ENCODE data around the gene ARPP19. TPM values are rescaled to one million over a fixed set of nuclear protein-coding genes. Genes with fewer than 3 reads are reported as not detected.
"Not testable (repeated sequence)": the region's sequence is repeated elsewhere in the genome, so short reads cannot be mapped to it uniquely, and the experiment has no call there.

The ARPP19 gene
- total RNA-seq, 3 donors from 2014 or later (not counting 1 experiment from before 2014, with no cell fraction given): 110 to 147 (median 121) TPM

DNA sequence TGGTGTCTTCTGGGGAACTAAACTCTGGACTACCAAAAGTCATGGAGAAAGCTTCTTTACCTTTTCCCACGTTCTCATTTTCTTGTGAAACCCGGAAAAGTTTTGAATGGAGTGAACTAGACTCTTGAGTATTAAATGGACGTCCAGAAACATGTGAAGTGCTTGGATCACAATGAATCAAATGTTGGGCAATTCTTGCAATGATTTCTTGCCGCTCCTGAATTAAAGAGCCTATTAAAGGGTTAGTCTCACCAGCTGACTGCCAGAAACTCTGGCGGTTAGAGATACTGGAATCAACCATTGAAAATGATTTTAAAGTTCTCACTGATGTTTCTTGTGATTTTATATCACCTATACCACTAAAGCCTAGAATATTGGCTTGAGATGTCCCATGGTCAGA lies 40.8 kb upstream of the ARPP19 start:
- DNase-seq: no peak
- TF ChIP-seq, protein P1, sequence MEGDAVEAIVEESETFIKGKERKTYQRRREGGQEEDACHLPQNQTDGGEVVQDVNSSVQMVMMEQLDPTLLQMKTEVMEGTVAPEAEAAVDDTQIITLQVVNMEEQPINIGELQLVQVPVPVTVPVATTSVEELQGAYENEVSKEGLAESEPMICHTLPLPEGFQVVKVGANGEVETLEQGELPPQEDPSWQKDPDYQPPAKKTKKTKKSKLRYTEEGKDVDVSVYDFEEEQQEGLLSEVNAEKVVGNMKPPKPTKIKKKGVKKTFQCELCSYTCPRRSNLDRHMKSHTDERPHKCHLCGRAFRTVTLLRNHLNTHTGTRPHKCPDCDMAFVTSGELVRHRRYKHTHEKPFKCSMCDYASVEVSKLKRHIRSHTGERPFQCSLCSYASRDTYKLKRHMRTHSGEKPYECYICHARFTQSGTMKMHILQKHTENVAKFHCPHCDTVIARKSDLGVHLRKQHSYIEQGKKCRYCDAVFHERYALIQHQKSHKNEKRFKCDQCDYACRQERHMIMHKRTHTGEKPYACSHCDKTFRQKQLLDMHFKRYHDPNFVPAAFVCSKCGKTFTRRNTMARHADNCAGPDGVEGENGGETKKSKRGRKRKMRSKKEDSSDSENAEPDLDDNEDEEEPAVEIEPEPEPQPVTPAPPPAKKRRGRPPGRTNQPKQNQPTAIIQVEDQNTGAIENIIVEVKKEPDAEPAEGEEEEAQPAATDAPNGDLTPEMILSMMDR (IDR thresholded peaks at IDR 0.05): no peak
- intact Hi-C loops (cut with micrococcal nuclease): loop anchor here (10.0 kb wide), 1 partner anchor 125 kb away; no protein-coding TSS in a partner anchor
- H3K4me3 Mint-ChIP-seq: no peak overlapping the region
- Histone ChIP-seq H3K36me3 (ENCODE audit: control insufficient read depth, insufficient read depth, low read length) (peaks cover 68% of the 10 kb centered on the region), H3K4me1 (ENCODE audit: control insufficient read depth, insufficient read depth, low read length) (no peaks in the 10 kb centered on the region), H3K27ac (ENCODE audit: low read length) (no peak overlapping the region), H3K27me3 (ENCODE audit: control insufficient read depth, insufficient read depth, low read length) (no peaks in the 10 kb centered on the region), H3K9me3 (ENCODE audit: control insufficient read depth, insufficient read depth, low read length) (no peaks in the 10 kb centered on the region), H3K4me3 (ENCODE audit: low read length) (no peak overlapping the region)
- H3K9me3 Mint-ChIP-seq: no peaks in the 10 kb centered on the region
- ATAC-seq: no peak
- no peak overlapping the region for H3K27ac Mint-ChIP-seq
- WGBS (ENCODE audit: insufficient coverage): 97% methylated on average over 5 of the region's 5 CpGs
- peaks cover 11% of the 10 kb centered on the region for H3K36me3 Mint-ChIP-seq
- H3K27me3 Mint-ChIP-seq (ENCODE audit: low read depth in 2 of 2): no peaks in the 10 kb centered on the region
- no peaks in the 10 kb centered on the region for H3K4me1 Mint-ChIP-seq

DNA sequence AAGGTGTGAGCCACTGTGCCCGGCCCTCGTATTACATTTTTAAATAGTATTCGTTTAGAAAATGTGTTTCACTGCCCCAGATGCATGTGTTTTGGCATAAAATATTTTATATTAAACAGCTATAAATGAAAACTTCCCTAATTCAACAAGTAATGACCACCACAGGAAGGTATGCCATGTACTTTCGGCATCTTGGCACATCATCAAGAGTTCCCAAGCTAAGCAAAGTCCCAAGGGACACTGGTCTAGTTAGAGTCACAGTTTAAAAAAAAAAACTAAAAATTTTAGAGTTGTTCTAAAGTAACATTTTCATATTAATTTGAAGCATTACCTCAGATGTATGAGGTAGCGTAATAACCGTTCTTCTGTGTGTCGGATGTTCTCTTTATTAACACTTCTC lies 15.6 kb upstream of the ARPP19 start:
- Mint-ChIP-seq H3K9me3 (no peaks in the 10 kb centered on the region), H3K36me3 (no peaks in the 10 kb centered on the region), H3K4me1 (no peaks in the 10 kb centered on the region), H3K27ac (no peak overlapping the region), H3K4me3 (no peak overlapping the region), H3K27me3 (ENCODE audit: low read depth in 2 of 2) (no peaks in the 10 kb centered on the region)
- no peak for ATAC-seq
- TF ChIP-seq, protein P1 (IDR thresholded peaks at IDR 0.05): no peak
- intact Hi-C loops (cut with micrococcal nuclease): no loop called here
- no peaks in the 10 kb centered on the region for H3K9me3 ChIP-seq (ENCODE audit: control insufficient read depth, insufficient read depth, low read length)
- H3K27ac ChIP-seq (ENCODE audit: low read length): no peak overlapping the region
- DNase-seq: no peak
- WGBS (ENCODE audit: insufficient coverage): 97% methylated on average over 4 of the region's 7 CpGs
- H3K36me3 ChIP-seq (ENCODE audit: control insufficient read depth, insufficient read depth, low read length): peaks cover 44% of the 10 kb centered on the region
- no peaks in the 10 kb centered on the region for H3K27me3 ChIP-seq (ENCODE audit: control insufficient read depth, insufficient read depth, low read length)
- H3K4me1 ChIP-seq (ENCODE audit: control insufficient read depth, insufficient read depth, low read length): no peaks in the 10 kb centered on the region
- no peak overlapping the region for H3K4me3 ChIP-seq (ENCODE audit: low read length)

DNA sequence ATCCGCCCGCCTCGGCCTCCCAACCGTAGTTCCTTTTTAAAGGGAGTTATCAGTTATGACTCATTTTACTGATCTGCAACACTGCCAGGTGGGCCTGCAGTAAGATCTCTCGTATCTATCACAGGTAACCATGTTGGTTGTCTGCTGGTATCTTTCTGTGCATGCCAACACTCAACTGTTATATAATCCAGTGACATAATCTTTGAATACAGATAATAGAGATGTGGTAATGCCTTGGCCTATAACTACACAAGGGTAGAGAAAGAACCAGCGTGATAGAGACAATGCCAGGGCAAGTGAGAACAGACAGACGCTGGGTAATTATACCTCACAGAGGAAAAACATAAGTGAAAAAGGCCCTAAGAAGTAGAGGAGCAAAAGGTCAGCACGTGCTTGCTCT lies 11.0 kb upstream of the ARPP19 start:
- Histone ChIP-seq H3K4me1 (ENCODE audit: control insufficient read depth, insufficient read depth, low read length) (no peaks in the 10 kb centered on the region), H3K4me3 (ENCODE audit: low read length) (no peak overlapping the region), H3K9me3 (ENCODE audit: control insufficient read depth, insufficient read depth, low read length) (no peaks in the 10 kb centered on the region), H3K27ac (ENCODE audit: low read length) (no peak overlapping the region), H3K27me3 (ENCODE audit: control insufficient read depth, insufficient read depth, low read length) (no peaks in the 10 kb centered on the region), H3K36me3 (ENCODE audit: control insufficient read depth, insufficient read depth, low read length) (peaks cover 28% of the 10 kb centered on the region)
- TF ChIP-seq, protein P1 (IDR thresholded peaks at IDR 0.05): no peak
- no peaks in the 10 kb centered on the region for H3K27me3 Mint-ChIP-seq (ENCODE audit: low read depth in 2 of 2)
- no peaks in the 10 kb centered on the region for H3K4me1 Mint-ChIP-seq
- 92% methylated on average over 8 of the region's 8 CpGs for WGBS (ENCODE audit: insufficient coverage)
- intact Hi-C loops (cut with micrococcal nuclease): no loop called here
- DNase-seq (no peak), ATAC-seq (no peak)
- no peak overlapping the region for H3K4me3 Mint-ChIP-seq
- no peaks in the 10 kb centered on the region for H3K36me3 Mint-ChIP-seq
- H3K27ac Mint-ChIP-seq: no peak overlapping the region
- H3K9me3 Mint-ChIP-seq: no peaks in the 10 kb centered on the region

DNA sequence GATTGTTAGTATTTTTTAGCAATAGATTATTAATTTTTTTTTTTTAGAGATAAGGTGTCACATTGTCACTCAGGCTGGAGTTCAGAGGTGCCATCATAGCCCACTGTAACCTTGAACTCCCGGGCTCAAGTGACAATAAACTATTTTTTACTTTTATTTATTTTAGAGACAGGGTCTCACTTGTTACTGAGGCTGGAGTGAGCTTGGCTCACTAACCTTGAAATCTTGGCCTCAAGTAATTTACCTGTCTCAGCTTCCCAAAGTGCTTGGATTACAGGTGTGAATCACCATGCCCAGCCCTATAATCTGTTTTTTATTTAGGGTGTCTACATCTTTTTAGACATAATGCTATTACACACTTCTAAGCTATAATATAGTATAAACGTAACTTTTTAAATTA lies 7.9 kb upstream of the ARPP19 start:
- H3K4me3 ChIP-seq (ENCODE audit: low read length): no peak overlapping the region
- ATAC-seq (no peak), DNase-seq (no peak)
- Mint-ChIP-seq H3K27me3 (ENCODE audit: low read depth in 2 of 2) (no peaks in the 10 kb centered on the region), H3K4me1 (no peaks in the 10 kb centered on the region), H3K9me3 (no peaks in the 10 kb centered on the region), H3K4me3 (no peak overlapping the region), H3K36me3 (no peaks in the 10 kb centered on the region), H3K27ac (no peak overlapping the region)
- H3K4me1 ChIP-seq (ENCODE audit: control insufficient read depth, insufficient read depth, low read length): no peaks in the 10 kb centered on the region
- WGBS (ENCODE audit: insufficient coverage): 100% methylated on average over 1 of the region's 2 CpGs
- intact Hi-C loops (cut with micrococcal nuclease): no loop called here
- no peaks in the 10 kb centered on the region for H3K9me3 ChIP-seq (ENCODE audit: control insufficient read depth, insufficient read depth, low read length)
- no peaks in the 10 kb centered on the region for H3K27me3 ChIP-seq (ENCODE audit: control insufficient read depth, insufficient read depth, low read length)
- TF ChIP-seq, protein P1 (IDR thresholded peaks at IDR 0.05): no peak
- peaks cover 9% of the 10 kb centered on the region for H3K36me3 ChIP-seq (ENCODE audit: control insufficient read depth, insufficient read depth, low read length)
- H3K27ac ChIP-seq (ENCODE audit: low read length): no peak overlapping the region

DNA sequence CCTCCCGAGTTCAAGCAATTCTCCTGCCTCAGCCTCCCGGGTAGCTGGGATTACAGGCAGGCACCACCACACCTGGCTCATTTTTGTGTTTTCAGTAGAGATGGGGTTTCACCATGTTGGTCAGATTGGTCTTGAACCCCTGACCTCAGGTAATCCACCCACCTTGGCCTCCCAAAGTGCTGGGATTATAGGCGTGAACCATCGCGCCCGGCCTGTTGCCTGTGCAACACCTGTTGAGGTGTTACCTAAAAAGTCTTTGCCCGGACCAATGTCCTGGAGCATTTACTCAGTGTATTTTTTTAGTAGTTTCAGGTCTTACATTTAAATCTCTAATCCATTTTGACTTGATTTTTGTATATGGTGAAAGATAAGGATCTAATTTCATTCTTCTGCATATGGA lies 6.7 kb upstream of the ARPP19 start:
- DNase-seq; H3K4me3 ChIP-seq (ENCODE audit: low read length); intact Hi-C loops (cut with micrococcal nuclease); H3K27me3 Mint-ChIP-seq (ENCODE audit: low read depth in 2 of 2); H3K27me3 ChIP-seq (ENCODE audit: control insufficient read depth, insufficient read depth, low read length); H3K4me3 Mint-ChIP-seq; H3K27ac Mint-ChIP-seq; H3K27ac ChIP-seq (ENCODE audit: low read length); ATAC-seq; H3K9me3 ChIP-seq (ENCODE audit: control insufficient read depth, insufficient read depth, low read length); H3K4me1 Mint-ChIP-seq; H3K4me1 ChIP-seq (ENCODE audit: control insufficient read depth, insufficient read depth, low read length); H3K36me3 Mint-ChIP-seq; H3K9me3 Mint-ChIP-seq; H3K36me3 ChIP-seq (ENCODE audit: control insufficient read depth, insufficient read depth, low read length): not testable (repeated sequence)
- WGBS (ENCODE audit: insufficient coverage): 88% methylated on average over 7 of the region's 7 CpGs
